Measurements from ENCODE around the gene ASPM. TPM values are rescaled to one million over a fixed set of nuclear protein-coding genes. Genes with fewer than 3 reads are reported as not detected.

Gene ASPM
- total and polyA plus RNA-seq, 10 donors: 0.70 to 13.3 (median 3.5) TPM

DNA sequence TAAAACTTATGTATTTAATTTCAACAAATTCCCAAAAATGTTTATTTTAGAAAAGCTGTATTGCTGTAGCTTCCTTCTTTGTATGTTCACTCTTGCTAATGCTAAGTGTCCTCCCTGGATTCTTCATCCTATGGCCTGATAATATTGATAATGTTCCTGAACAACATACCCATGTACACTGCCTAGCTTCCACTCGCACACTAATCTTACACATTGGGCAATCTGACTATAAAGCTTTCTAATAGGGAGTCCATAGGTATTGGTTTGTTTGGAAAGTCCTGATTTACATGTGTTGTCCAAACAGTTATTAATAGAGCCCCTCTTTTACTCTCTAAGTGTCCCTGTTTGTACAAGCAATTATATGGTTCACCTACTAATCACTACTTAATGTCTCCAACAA lies 80.2 kb downstream of the ASPM start:
- Histone ChIP-seq H3K4me3 (no peak overlapping the region), H3K27me3 (replicated peaks in 1 of 7) (no peaks in the 10 kb centered on the region), H3K9me3 (peaks cover 0 to 13% (median 2%) of the 10 kb centered on the region in 8 donors), H3K36me3 (no peaks in the 10 kb centered on the region), H3K4me1 (no peaks in the 10 kb centered on the region), H3K27ac (no peak overlapping the region)
- intact Hi-C loops (cut with DNase I; ENCODE audit: low total_unique reads): no loop called here
- TF ChIP-seq, protein P1, sequence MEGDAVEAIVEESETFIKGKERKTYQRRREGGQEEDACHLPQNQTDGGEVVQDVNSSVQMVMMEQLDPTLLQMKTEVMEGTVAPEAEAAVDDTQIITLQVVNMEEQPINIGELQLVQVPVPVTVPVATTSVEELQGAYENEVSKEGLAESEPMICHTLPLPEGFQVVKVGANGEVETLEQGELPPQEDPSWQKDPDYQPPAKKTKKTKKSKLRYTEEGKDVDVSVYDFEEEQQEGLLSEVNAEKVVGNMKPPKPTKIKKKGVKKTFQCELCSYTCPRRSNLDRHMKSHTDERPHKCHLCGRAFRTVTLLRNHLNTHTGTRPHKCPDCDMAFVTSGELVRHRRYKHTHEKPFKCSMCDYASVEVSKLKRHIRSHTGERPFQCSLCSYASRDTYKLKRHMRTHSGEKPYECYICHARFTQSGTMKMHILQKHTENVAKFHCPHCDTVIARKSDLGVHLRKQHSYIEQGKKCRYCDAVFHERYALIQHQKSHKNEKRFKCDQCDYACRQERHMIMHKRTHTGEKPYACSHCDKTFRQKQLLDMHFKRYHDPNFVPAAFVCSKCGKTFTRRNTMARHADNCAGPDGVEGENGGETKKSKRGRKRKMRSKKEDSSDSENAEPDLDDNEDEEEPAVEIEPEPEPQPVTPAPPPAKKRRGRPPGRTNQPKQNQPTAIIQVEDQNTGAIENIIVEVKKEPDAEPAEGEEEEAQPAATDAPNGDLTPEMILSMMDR (IDR thresholded peaks at IDR 0.05 in 8 of 11, conservative IDR thresholded peaks at IDR 0.05 in 3 of 11): no peak
- TF ChIP-seq POLR2A (IDR thresholded peaks at IDR 0.05): no peak
- no peak for TF ChIP-seq POLR2AphosphoS5 (IDR thresholded peaks at IDR 0.05)
- no peak for DNase-seq
- 86 to 100% (median 91%) methylated on average over 1 of the region's 1 CpG for WGBS, 5 donors

DNA sequence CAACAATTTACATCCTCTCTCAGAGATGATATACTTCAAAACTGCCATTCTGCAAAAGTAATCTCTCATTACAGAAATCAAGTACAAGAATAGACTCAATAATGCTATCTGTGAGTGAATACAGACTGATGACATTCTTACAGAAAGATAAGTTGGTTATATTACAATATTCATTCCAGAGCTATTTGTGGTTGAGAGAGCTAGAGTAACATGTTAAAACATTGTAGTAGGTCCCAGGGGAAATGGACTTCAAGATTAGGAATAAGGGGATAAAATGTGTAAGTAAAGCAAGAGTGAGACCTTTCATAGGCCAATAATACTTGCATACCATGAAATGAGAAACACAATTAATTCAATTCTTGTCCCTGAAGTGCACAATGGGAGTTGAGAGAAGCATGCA lies 80.9 kb downstream of the ASPM start:
- Histone ChIP-seq H3K36me3 (no peaks in the 10 kb centered on the region), H3K27me3 (replicated peaks in 1 of 7) (no peaks in the 10 kb centered on the region), H3K9me3 (peaks cover 0 to 13% (median 2%) of the 10 kb centered on the region in 8 donors), H3K27ac (no peak overlapping the region), H3K4me3 (no peak overlapping the region), H3K4me1 (no peaks in the 10 kb centered on the region)
- no peak for TF ChIP-seq POLR2AphosphoS5 (IDR thresholded peaks at IDR 0.05)
- TF ChIP-seq, protein P1 (IDR thresholded peaks at IDR 0.05 in 8 of 11, conservative IDR thresholded peaks at IDR 0.05 in 3 of 11): no peak
- no peak for TF ChIP-seq POLR2A (IDR thresholded peaks at IDR 0.05)
- no peak for DNase-seq
- intact Hi-C loops (cut with DNase I; ENCODE audit: low total_unique reads): no loop called here

DNA sequence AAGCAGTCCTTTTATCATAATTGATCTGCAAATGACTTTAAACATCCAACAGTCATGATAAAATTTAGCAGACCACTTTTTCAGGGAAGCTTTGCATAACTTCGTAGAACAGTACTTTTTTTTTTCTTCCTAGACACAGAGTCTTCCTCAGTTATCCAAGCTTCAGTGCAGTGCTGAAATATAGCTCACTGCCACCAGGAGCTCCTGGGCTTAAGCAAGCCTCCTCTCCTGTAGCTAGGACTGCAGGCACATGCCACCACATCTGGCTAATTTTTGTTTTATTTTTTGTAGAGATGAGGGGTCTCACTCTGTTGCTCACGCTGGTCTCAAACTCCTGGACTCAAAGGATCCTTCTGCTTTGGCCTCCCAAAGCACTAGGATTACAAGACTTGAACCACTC lies 83.3 kb downstream of the ASPM start:
- no peak overlapping the region for H3K27ac ChIP-seq
- no peak overlapping the region for H3K4me3 ChIP-seq
- TF ChIP-seq POLR2A (IDR thresholded peaks at IDR 0.05) (no peak), POLR2AphosphoS5 (IDR thresholded peaks at IDR 0.05) (no peak)
- TF ChIP-seq, protein P1 (IDR thresholded peaks at IDR 0.05 in 8 of 11, conservative IDR thresholded peaks at IDR 0.05 in 3 of 11): no peak
- intact Hi-C loops (cut with DNase I; ENCODE audit: low total_unique reads): no loop called here
- WGBS, 5 donors: 68 to 79% (median 75%) methylated on average over 2 of the region's 2 CpGs
- H3K27me3 ChIP-seq (replicated peaks in 1 of 7): no peaks in the 10 kb centered on the region
- H3K36me3 ChIP-seq: no peaks in the 10 kb centered on the region
- no peak for DNase-seq
- no peaks in the 10 kb centered on the region for H3K4me1 ChIP-seq
- no peaks in the 10 kb centered on the region for H3K9me3 ChIP-seq

DNA sequence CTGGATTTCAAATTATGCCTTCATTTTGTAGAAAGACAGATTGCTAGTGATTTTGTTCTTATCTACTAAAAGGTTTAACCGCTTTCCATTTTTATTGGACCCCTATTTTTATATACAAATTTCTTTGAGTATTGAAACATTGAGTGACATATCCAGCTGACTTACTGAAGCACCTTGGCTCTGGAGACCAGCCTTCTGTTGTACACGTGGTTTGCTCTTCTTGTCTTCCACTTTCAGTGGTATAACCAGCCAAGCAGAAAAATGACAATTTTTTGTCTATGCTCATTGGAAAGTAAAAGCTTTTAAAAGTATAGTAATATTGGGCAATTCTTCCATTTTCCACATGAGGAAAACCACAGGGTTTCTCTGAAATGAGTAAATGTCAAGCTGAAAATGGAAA lies 83.8 kb downstream of the ASPM start:
- Histone ChIP-seq H3K27me3 (replicated peaks in 1 of 7) (no peaks in the 10 kb centered on the region), H3K4me3 (no peak overlapping the region), H3K27ac (no peak overlapping the region), H3K36me3 (no peaks in the 10 kb centered on the region), H3K9me3 (no peaks in the 10 kb centered on the region), H3K4me1 (no peaks in the 10 kb centered on the region)
- 63 to 76% (median 75%) methylated on average over 2 of the region's 2 CpGs for WGBS, 5 donors
- TF ChIP-seq POLR2AphosphoS5 (IDR thresholded peaks at IDR 0.05): no peak
- no peak for TF ChIP-seq POLR2A (IDR thresholded peaks at IDR 0.05)
- TF ChIP-seq, protein P1 (IDR thresholded peaks at IDR 0.05 in 8 of 11, conservative IDR thresholded peaks at IDR 0.05 in 3 of 11): no peak
- intact Hi-C loops (cut with DNase I; ENCODE audit: low total_unique reads): no loop called here
- no peak for DNase-seq
